ENCODE measurements around the gene PARS2. TPM values are rescaled to one million over a fixed set of nuclear protein-coding genes. Genes with fewer than 3 reads are reported as not detected.

PARS2 gene
- total RNA-seq, 3 donors from 2014 or later = 2.2 to 7.8 (median 4.3) TPM

DNA sequence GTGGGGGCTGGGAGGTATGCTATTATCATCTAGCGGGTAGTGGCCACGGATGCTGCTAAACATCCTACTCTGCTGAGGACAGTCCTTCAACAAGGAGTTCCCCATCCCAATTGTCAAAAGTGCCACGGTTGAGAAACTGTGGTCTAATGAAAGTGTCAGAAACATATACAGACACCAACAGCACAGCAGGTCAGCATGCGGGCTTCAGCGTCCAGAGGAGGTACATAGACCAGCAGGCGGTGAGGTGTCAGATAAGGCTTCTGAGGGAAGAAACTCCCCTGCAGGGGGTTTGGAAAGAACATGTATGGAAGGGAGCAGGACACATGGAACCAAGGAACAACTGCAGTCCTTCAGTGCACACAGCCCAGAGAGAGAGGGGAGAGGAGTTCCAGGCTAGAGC is 53.5 kb downstream of the PARS2 start:
- intact Hi-C loops (cut with DNase I; ENCODE audit: low total_unique reads) = no loop called here
- Histone ChIP-seq H3K36me3 (no peaks in the 10 kb centered on the region), H3K4me3 (no peak overlapping the region), H3K27ac (no peak overlapping the region), H3K27me3 (no peaks in the 10 kb centered on the region), H3K4me1 (no peaks in the 10 kb centered on the region), H3K9me3 (no peaks in the 10 kb centered on the region)
- no peak for DNase-seq (ENCODE audit: low spot score in 2 of 2)
- TF ChIP-seq POLR2AphosphoS5 (IDR thresholded peaks at IDR 0.05) (no peak), POLR2A (IDR thresholded peaks at IDR 0.05) (no peak), CTCF (IDR thresholded peaks at IDR 0.05) (no peak)

- no peak overlapping the region for H3K27ac ChIP-seq
- TF ChIP-seq POLR2AphosphoS5 (IDR thresholded peaks at IDR 0.05) (no peak), POLR2A (IDR thresholded peaks at IDR 0.05) (no peak), CTCF (IDR thresholded peaks at IDR 0.05) (no peak)
- no peak overlapping the region for H3K4me3 ChIP-seq
- H3K27me3 ChIP-seq = no peaks in the 10 kb centered on the region
- H3K36me3 ChIP-seq = no peaks in the 10 kb centered on the region
- no peaks in the 10 kb centered on the region for H3K4me1 ChIP-seq
- intact Hi-C loops (cut with DNase I; ENCODE audit: low total_unique reads) = no loop called here
- H3K9me3 ChIP-seq = no peaks in the 10 kb centered on the region
- no peak for DNase-seq (ENCODE audit: low spot score in 2 of 2)
Measured at GRCh38 chr1:54710434-54710833, 53.9 kb downstream of the PARS2 start.

DNA sequence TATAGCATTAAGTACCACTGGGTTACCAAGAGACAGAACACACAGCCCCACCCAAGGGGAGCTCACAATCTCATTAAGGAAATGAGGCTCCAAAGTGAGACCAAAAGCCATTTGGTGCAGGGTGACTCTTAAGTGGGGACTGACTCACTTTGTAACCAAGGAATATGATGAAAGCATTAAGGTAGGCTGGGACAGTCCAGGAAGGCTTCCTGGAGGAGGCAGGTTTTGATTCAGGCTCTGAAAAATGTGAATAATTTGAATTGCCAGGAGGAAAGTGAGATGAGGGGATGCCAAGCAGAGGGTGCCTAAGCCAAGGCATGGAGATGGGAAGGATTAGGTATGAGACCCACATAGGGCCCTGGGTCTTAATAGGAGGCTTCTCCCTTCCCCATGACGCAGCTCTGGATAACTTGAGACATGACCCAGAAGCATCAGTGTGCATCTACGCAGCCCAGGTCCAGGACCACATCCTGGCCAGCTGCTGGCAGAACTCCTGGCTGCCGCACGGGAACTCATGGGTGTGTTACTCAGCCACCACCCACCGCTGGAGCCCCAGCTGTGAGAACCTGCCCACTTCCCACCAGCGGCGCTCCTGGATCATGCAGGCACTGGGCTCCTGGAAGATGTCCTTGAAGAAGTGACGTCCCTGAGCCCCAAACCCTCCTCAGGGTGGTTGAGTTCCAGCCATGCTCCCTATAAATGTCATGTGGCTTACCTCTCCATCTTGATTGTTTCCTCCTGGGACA is 54.6 kb downstream of the PARS2 start:
- no peak overlapping the region for H3K27ac ChIP-seq
- H3K27me3 ChIP-seq = no peaks in the 10 kb centered on the region
- DNase-seq (ENCODE audit: low spot score in 2 of 2) = no peak
- H3K36me3 ChIP-seq = no peaks in the 10 kb centered on the region
- H3K4me1 ChIP-seq = no peaks in the 10 kb centered on the region
- TF ChIP-seq POLR2A (IDR thresholded peaks at IDR 0.05) (no peak), CTCF (IDR thresholded peaks at IDR 0.05) (no peak), POLR2AphosphoS5 (IDR thresholded peaks at IDR 0.05) (no peak)
- no peaks in the 10 kb centered on the region for H3K9me3 ChIP-seq
- intact Hi-C loops (cut with DNase I; ENCODE audit: low total_unique reads) = no loop called here
- H3K4me3 ChIP-seq = no peak overlapping the region

DNA sequence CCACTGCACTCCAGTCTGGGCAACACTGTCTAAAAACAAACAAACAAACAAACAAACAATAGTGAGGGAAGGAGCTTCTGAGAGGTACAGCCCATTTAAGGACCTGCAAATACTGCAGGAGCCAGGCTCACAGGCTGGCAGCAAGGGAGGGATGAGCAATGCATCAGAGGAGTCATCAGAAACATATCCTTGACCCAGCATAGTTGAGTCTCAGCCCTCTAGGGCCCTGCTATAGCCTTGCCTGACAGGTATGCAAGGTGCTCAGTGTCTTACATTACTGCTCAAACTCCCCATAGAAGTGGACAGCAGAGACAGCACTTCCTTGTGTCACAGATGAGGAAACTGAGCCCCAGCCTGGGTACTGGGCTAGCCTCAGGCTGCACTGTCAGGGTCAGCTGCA is 55.9 kb downstream of the PARS2 start:
- intact Hi-C loops (cut with DNase I; ENCODE audit: low total_unique reads) = no loop called here
- TF ChIP-seq CTCF (IDR thresholded peaks at IDR 0.05) (no peak), POLR2AphosphoS5 (IDR thresholded peaks at IDR 0.05) (no peak), POLR2A (IDR thresholded peaks at IDR 0.05) (no peak)
- DNase-seq (ENCODE audit: low spot score in 2 of 2) = no peak
- Histone ChIP-seq H3K36me3 (no peaks in the 10 kb centered on the region), H3K4me3 (no peak overlapping the region), H3K9me3 (no peaks in the 10 kb centered on the region), H3K27ac (no peak overlapping the region), H3K27me3 (no peaks in the 10 kb centered on the region), H3K4me1 (no peaks in the 10 kb centered on the region)

Other genes starting within 250 kb of the PARS2 start
- 1 to 10 TPM; 1.6 to 7.3 (median 1.8) TPM for gene ACOT11, start 216.3 kb downstream of the PARS2 start, total RNA-seq
- under 1 TPM in 2 of 3 donors, not detected in 1; 0.16 to 0.33 TPM for gene FAM151A, start 141.0 kb downstream of the PARS2 start, total RNA-seq
- gene MROH7, start 122.7 kb downstream of the PARS2 start, total RNA-seq = 1 to 10 TPM in 1 of 3 donors, under 1 TPM in 2; 0.66 to 5.3 (median 0.80) TPM
- gene TTC4, start 48.7 kb downstream of the PARS2 start, total RNA-seq = 10 to 100 TPM; 18.2 to 33.8 (median 26.9) TPM
- gene TTC22, start 36.8 kb upstream of the PARS2 start, total RNA-seq = 10 to 100 TPM in 1 of 3 donors, 1 to 10 TPM in 1, under 1 TPM in 1; 0.32 to 15.8 (median 7.9) TPM
- gene DHCR24, start 122.7 kb upstream of the PARS2 start, total RNA-seq = 100 to 1,000 TPM; 149 to 230 (median 157) TPM
- gene TMEM61, start 216.1 kb upstream of the PARS2 start, total RNA-seq = 1 to 10 TPM in 2 of 3 donors, under 1 TPM in 1; 0.32 to 8.3 (median 7.5) TPM
- under 1 TPM in 2 of 3 donors, not detected in 1; under 0.01 to 0.15 TPM for gene BSND, start 234.4 kb upstream of the PARS2 start, total RNA-seq

Data from breast epithelium (tissue), 4 donors.